BJ (cell line): ENCODE measurements around the gene PTPRM. TPM values are rescaled to one million over a fixed set of nuclear protein-coding genes. Genes with fewer than 3 reads are reported as not detected.

ENCODE experiments used
- CTCF ChIA-PET: fragments of 350-600 bp; formaldehyde crosslinking; extraction: SDS; loops from one replicate; lab custom pipeline; 2021; ENCODE audit warnings: antibody characterized with exemption, inconsistent platforms; lab: Yijun Ruan, JAX
- POLR2A ChIA-PET: fragments of 300-600 bp; sonication (Branson Sonifier 250); formaldehyde crosslinking; extraction: SDS; loops from one replicate; lab custom pipeline; 2021; ENCODE audit warnings: antibody characterized with exemption; lab: Charles Lee
- DNase-seq: peaks from one replicate; pipeline ENCODE4 v3.0.0-alpha.2; 2011; ENCODE audit warnings: low read depth
- H3K27me3 ChIP-seq: 2 replicates; pipeline ENCODE4 v1.6.0; 2011; ENCODE audit warnings: low read length; ENCODE audit not compliant: control insufficient read depth, insufficient read depth
- H3K36me3 ChIP-seq: 2 replicates; pipeline ENCODE4 v1.5.1; 2011; ENCODE audit warnings: low read length; ENCODE audit not compliant: control insufficient read depth, insufficient read depth
- H3K4me3 ChIP-seq: 2 replicates; pipeline ENCODE4 v1.5.1; 2011; ENCODE audit warnings: low read depth, mild to moderate bottlenecking, control low read depth, low read length
- CTCF ChIP-seq: IDR thresholded peaks from 2 replicates; pipeline ENCODE4 v1.5.1; 2011; ENCODE audit warnings: low read depth, mild to moderate bottlenecking, control low read depth, inconsistent platforms, low read length, moderate library complexity; ENCODE audit not compliant: insufficient read depth
- polyA plus RNA-seq: library from polyadenylated mRNA; depleted of rRNA; stranded (reverse); fragments of >200 nt; gene quantifications from 2 replicates; pipeline ENCODE4 v1.2.3, GENCODE V29; 2011

Gene PTPRM
- polyA plus RNA-seq, 1 experiment: 149 TPM

- no peak overlapping the region for H3K4me3 ChIP-seq
- TF ChIP-seq CTCF: no peak
- DNase-seq: no peak
- H3K27me3 ChIP-seq: no peaks in the 10 kb centered on the region
- no peaks in the 10 kb centered on the region for H3K36me3 ChIP-seq
- CTCF ChIA-PET: interaction anchor here (1.2 to 1.7 kb wide), 2 partner anchors 9 kb away, joined by 5 to 9 read pairs; partner anchors contain the start of gene PTPRM
- POLR2A ChIA-PET: no interaction called here
Observed at GRCh38 chr18:7557973-7558372, 9.1 kb upstream of the PTPRM start.

- CTCF ChIA-PET: interaction anchor here (1.7 kb wide), 1 partner anchor 9 kb away, joined by 9 read pairs; the partner anchor contains the start of gene PTPRM
- no peak overlapping the region for H3K4me3 ChIP-seq
- POLR2A ChIA-PET: interaction anchor here (0.6 kb wide), 1 partner anchor 17 kb away, joined by 13 read pairs; no protein-coding TSS in a partner anchor
- DNase-seq: no peak
- no peak for TF ChIP-seq CTCF
- H3K27me3 ChIP-seq: no peaks in the 10 kb centered on the region
- H3K36me3 ChIP-seq: no peaks in the 10 kb centered on the region
Observed at GRCh38 chr18:7558769-7559168, 8.3 kb upstream of the PTPRM start.

- DNase-seq: no peak
- CTCF ChIA-PET: interaction anchor here (1.7 kb wide), 1 partner anchor 7 kb away, joined by 9 read pairs; the partner anchor contains the start of gene PTPRM
- POLR2A ChIA-PET: no interaction called here
- TF ChIP-seq CTCF: no peak
- H3K27me3 ChIP-seq: no peaks in the 10 kb centered on the region
- H3K36me3 ChIP-seq: no peaks in the 10 kb centered on the region
- H3K4me3 ChIP-seq: no peak overlapping the region
Observed at GRCh38 chr18:7559709-7560319, 7.3 kb upstream of the PTPRM start.

GRCh38 chr18:7561909-7562460, 5.1 kb upstream of the PTPRM start:
- CTCF ChIA-PET: interaction anchor here (0.9 kb wide), 1 partner anchor 65 kb away, joined by 4 read pairs; no protein-coding TSS in a partner anchor
- H3K27me3 ChIP-seq: no peaks in the 10 kb centered on the region
- no peak overlapping the region for H3K4me3 ChIP-seq
- TF ChIP-seq CTCF: no peak
- no peaks in the 10 kb centered on the region for H3K36me3 ChIP-seq
- POLR2A ChIA-PET: no interaction called here
- DNase-seq: no peak

GRCh38 chr18:7562491-7562890, 4.6 kb upstream of the PTPRM start:
- no peak for DNase-seq
- no peak for TF ChIP-seq CTCF
- H3K36me3 ChIP-seq: no peaks in the 10 kb centered on the region
- no peak overlapping the region for H3K4me3 ChIP-seq
- ChIA-PET POLR2A (no interaction called here), CTCF (interaction anchor here (0.9 kb wide), 1 partner anchor 64 kb away, joined by 4 read pairs; no protein-coding TSS in a partner anchor)
- no peaks in the 10 kb centered on the region for H3K27me3 ChIP-seq
